Stimulated activated CD4-positive, alpha-beta T cell treated with anti-CD3 and anti-CD28 coated beads, Interleukin-2, amount 100 ng/mL, for 48 hours (primary cell): ENCODE results near the gene HNF1A.

Source experiments
- DNase-seq, 2 donors: peaks; one replicate each; pipeline ENCODE4 v3.0.0-alpha.2; 2020

The HNF1A gene

GRCh38 chr12:120989687-120990086 lies 11.3 kb downstream of the HNF1A start:
- no peak for DNase-seq

- DNase-seq: no peak
Observed at GRCh38 chr12:120990487-120991055, 12.2 kb downstream of the HNF1A start.

- no peak for DNase-seq
Observed at GRCh38 chr12:120991965-120992364, 13.6 kb downstream of the HNF1A start.

GRCh38 chr12:120992989-120993388 lies 14.6 kb downstream of the HNF1A start:
- DNase-seq: no peak

- DNase-seq: no peak
Observed at GRCh38 chr12:120993496-120993895, 15.2 kb downstream of the HNF1A start.

GRCh38 chr12:120994059-120994458 lies 15.7 kb downstream of the HNF1A start:
- DNase-seq: no peak

GRCh38 chr12:120994589-120995337 lies 16.4 kb downstream of the HNF1A start:
- no peak for DNase-seq

- no peak for DNase-seq
Observed at GRCh38 chr12:120996133-120996746, 17.9 kb downstream of the HNF1A start.

- no peak for DNase-seq
Observed at GRCh38 chr12:120997448-120997847, 19.1 kb downstream of the HNF1A start.

- no peak for DNase-seq
Observed at GRCh38 chr12:120998435-120998834, 20.1 kb downstream of the HNF1A start.

GRCh38 chr12:120999191-121000120 lies 21.1 kb downstream of the HNF1A start:
- DNase-seq: no peak

GRCh38 chr12:121000530-121000929 lies 22.2 kb downstream of the HNF1A start:
- no peak for DNase-seq

- no peak for DNase-seq
Observed at GRCh38 chr12:121001060-121001459, 22.7 kb downstream of the HNF1A start.

GRCh38 chr12:121001841-121002483 lies 23.6 kb downstream of the HNF1A start:
- no peak for DNase-seq

- DNase-seq: no peak
Observed at GRCh38 chr12:121003650-121004049, 25.3 kb downstream of the HNF1A start.

- no peak for DNase-seq
Observed at GRCh38 chr12:121004253-121004815, 26.0 kb downstream of the HNF1A start.

GRCh38 chr12:121005346-121005815 lies 27.0 kb downstream of the HNF1A start:
- peak; percentile 35 to 46 for DNase-seq

- no peak for DNase-seq
Observed at GRCh38 chr12:121008347-121009098, 30.2 kb downstream of the HNF1A start.

- DNase-seq: no peak
Observed at GRCh38 chr12:121009741-121010140, 31.4 kb downstream of the HNF1A start.

GRCh38 chr12:121010860-121011259 lies 32.5 kb downstream of the HNF1A start:
- no peak for DNase-seq

GRCh38 chr12:121011820-121012219 lies 33.5 kb downstream of the HNF1A start:
- no peak for DNase-seq
